IMR-90 (cell line): ENCODE data around the gene NAV1. TPM values are rescaled to one million over a fixed set of nuclear protein-coding genes. Genes with fewer than 3 reads are reported as not detected.

ENCODE experiments used
- CHD1 ChIP-seq: IDR thresholded peaks from 2 replicates; pipeline ENCODE4 v1.6.1; 2012; ENCODE audit warnings: low read depth, low read length, improper control_type of control experiment
- RCOR1 ChIP-seq: IDR thresholded peaks from 2 replicates; pipeline ENCODE4 v1.6.1; 2012; ENCODE audit warnings: mild to moderate bottlenecking, low read length, improper control_type of control experiment; ENCODE audit not compliant: insufficient replicate concordance
- RFX5 ChIP-seq: IDR thresholded peaks from 2 replicates; pipeline ENCODE4 v1.8.0; 2012; ENCODE audit warnings: low read depth, mild to moderate bottlenecking, low read length, moderate library complexity
- polyA plus RNA-seq, 3 experiments: library from polyadenylated mRNA; depleted of rRNA; stranded (reverse); fragments of >200 nt; gene quantifications; 2 replicates each; pipeline ENCODE4 v1.2.3, GENCODE V29; 2012; ENCODE audit warnings: low replicate concordance in 1 of 3
- total RNA-seq: library from RNA; depleted of rRNA; stranded (reverse); fragments of >200 nt; gene quantifications from 2 replicates; pipeline ENCODE4 v1.2.3, GENCODE V29; 2012

Gene NAV1
- total and polyA plus RNA-seq, 2 of the 4 experiments (the other 2 are of a cell fraction), result 14.0 to 23.1 TPM

DNA sequence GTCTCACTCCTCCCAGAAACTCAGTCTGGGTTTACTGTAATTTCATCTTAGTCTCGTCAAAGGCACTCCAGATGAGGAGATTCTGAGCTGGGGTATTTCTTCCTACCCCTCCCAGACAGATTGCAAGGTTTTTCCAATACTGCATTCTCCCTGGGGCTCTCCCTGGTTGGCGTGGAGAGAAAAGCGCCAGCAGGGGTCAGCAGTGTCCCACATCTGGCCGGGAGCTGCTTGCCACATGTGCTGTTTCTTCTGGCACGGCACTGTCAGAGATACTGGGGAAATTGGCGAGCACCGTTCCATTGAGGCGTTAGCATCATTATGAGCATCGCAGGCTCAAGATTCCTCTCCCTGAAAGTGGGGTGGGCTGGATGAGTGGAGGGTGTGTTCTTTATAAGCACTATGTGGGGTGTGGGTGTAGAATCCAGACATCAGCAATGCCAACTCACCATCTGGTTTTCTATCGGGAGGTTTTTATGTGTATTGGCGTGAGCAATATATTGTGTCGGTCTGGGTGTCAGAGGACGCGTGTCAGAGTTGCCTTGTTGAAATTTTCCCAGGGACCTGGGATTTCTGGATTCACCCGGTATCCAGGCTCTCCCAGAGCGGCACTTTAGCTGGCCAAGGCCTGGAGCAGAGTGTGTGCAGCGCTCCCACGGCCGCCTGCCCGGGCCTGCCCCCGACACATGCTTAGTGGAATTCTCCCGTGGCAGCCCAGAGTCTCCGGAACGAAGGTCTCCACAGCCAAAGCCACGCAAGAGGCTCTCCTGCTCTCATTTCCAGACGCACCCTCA, 8.0 kb upstream of the NAV1 start (continued):
- TF ChIP-seq RCOR1 (peak; percentile 27), CHD1 (no peak), RFX5 (no peak)
